HG02970 (cell line): Measurements from ENCODE around the gene KDM2B.
A peak's percentile ranks its signal among the peaks of the same experiment; 100 is the strongest.

ENCODE experiments used
- ATAC-seq: cut with Tn5 transposase; IDR thresholded peaks from one replicate; pipeline ENCODE4 v1.9.1; 2021; ENCODE audit warnings: mild to moderate bottlenecking, moderate library complexity, moderate number of reproducible peaks; ENCODE audit not compliant: unreplicated experiment, low FRiP score

KDM2B gene

DNA sequence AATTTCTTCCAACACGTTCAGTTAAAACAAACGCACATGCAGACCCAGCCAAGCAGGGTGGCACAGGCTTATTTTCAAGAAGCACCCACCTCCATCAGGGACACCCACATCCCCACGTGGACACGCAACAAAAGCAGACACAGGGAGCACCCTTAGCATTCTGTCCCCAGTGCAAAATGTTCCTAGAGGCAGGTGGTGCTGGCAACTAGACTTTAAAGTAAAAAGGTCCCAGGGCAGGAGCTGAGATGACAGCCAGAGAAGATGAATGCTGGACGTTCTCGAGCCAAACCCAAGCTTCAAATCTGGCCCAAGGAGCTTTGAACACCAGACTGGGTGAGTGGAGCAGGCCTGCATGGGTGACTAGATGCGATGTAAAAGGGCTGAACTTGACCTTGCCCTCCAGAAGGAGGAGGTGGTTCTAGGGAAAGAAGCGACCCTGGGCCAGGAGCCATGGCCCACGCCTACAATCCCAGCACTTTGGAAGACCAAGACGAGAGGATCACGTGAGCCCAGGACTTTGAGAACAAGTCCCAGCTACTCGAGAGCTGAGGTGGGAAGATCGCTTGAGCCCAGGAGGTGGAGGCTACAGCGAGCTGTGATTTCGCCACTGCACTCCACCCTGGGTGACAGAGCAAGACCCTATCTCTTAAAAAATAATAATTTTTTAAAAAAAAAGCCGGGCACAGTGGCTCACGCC lies 47.3 kb downstream of the KDM2B start:
- no peak for ATAC-seq

- no peak for ATAC-seq
These were observed 48.1 kb downstream of the KDM2B start for GRCh38 chr12:121532503-121533393.

DNA sequence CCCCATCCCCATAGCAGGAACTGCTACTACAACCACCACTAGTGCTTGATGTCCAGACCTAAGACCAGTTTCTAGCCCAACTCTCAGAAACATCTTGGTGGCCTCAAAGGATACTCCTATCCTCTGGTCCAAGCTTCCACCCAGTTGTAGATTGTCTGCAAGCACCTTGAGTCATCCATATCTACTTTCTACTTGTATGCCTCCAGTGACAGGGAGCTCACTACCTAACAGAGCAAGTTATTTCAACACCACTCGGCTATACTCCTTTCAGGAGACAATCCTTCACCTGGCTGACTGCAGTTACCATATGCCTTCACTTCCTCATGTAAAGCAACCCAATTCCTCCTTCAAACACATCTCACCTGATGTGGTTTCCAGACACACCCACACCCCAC lies 49.5 kb downstream of the KDM2B start:
- ATAC-seq: no peak

DNA sequence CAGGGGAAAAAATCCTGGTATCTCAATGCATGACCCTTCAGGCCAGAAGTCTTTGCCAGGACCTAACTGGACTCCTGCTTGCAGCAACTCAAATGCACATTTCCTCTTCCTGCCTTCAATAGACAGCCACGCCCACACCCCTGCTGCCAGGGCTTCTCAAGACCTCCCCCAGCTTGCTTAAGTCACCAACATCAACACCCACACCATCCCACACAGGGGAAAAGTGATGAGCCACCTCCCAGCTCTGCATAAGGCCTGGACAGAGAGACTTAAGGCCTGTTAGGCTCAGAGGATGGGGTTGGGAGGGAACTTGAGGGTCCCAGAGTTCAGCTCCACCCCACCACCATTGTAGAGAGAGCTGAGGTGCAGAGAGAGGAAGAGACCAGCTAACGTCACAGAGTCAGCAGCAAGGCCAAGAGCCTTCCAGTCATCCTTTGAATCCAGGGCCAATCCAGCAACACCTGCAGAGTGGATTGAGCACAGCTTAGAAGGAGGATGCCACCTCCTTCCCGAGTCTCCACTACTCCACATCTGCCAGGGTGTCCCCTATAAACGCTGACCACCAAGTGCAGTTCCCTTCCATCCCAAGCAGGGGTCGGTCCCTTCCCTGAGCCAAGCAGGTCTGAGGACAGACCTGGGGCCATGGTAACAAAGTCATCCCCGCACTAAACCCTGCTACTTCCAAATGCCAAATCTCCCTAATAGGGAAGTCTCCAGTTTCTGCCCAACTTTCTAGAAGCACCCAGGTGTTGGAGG lies 50.0 kb downstream of the KDM2B start:
- ATAC-seq: no peak

- ATAC-seq: no peak
These were observed 51.6 kb downstream of the KDM2B start for GRCh38 chr12:121529184-121529583.

- no peak for ATAC-seq
These were observed 55.4 kb downstream of the KDM2B start for GRCh38 chr12:121525411-121525810.

- ATAC-seq: no peak
These were observed 56.5 kb downstream of the KDM2B start for GRCh38 chr12:121524196-121524916.

DNA sequence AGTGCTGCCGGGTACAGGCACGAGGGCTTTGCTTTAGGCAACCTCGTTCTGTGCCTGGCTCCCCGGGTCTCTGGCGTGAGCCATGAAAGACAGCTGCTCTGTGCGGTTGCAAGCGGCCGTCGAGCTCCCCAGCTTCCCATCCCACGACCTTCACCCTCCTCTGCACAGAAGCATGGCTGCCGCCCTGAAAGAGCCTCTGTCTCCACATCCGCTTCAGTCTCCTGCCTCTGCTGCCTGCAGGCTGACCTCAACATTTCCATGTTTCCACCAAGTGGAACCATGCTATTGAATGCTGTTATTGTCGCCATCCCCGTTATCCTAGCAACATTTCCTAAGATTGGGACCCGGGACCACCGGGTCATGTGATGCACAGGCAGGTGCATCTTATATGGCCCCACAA lies 57.1 kb downstream of the KDM2B start:
- no peak for ATAC-seq

GRCh38 chr12:121522971-121523370 lies 57.9 kb downstream of the KDM2B start:
- ATAC-seq: no peak

DNA sequence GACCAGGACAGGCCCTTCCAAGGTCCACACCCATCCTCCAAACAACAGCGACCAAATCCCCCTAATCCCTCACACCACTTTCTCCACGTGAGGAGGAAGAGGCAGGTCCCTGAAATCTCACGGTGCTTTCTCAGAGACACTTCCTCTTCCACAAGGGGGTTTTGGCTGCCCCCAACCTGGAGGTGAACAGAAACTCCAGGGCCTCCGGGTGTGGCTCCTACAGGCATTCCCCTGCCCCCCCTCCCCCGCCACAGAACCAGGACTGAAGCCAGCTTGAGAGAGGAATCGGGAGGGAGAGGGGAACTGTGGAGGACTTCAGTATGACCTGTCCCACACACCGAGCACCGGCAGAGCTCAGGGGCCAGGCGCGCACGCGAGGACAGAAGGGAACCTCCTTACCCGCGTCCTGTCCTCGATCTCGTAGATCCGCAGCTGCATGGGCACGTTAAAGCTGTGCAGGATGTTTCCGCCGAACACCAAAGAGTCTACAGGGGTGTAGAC lies 60.2 kb downstream of the KDM2B start:
- no peak for ATAC-seq

DNA sequence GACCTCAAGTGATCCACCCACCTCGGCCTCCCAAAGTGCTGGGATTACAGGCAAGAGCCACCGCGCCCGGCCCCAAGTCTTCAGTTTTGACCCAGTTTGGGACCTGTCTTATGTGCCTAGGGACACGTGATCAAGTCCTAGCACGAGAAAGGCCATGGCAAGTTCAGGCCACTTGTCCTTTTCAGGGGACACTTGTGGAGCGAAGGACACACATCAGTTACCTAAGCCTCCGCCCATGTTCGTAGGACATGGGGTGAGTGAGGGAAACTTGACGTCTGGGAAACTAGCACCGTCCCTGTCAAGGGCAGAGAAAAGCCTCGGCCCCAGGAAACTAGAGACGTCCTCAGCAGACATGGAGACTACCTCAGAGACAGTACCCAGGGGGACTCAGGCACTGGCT lies 60.7 kb downstream of the KDM2B start:
- no peak for ATAC-seq

DNA sequence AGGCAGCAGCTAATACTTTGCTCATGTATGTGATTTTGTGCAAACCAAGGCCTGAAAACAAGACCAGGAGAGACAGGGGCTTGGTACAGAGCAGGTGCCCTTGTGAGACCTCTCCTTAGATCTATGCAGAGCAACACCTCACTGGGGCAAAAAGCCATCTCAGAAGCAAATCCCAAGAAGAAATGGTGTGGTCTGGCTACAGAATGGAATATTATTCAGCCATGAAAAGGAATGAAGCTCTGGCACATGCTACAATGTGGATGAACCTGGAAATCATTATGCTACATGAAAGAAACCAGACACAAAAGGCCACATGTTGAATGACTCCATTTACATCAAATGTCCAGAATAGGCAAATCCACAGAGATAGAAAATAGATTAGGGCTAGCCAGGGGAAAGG lies 61.6 kb downstream of the KDM2B start:
- ATAC-seq: no peak

GRCh38 chr12:121518656-121519055 lies 62.2 kb downstream of the KDM2B start:
- no peak for ATAC-seq

- ATAC-seq: no peak
These were observed 64.3 kb downstream of the KDM2B start for GRCh38 chr12:121516437-121517011.

- ATAC-seq: no peak
These were observed 65.2 kb downstream of the KDM2B start for GRCh38 chr12:121515615-121516014.

- peak; percentile 37 for ATAC-seq
These were observed 66.6 kb downstream of the KDM2B start for GRCh38 chr12:121514184-121514742.

GRCh38 chr12:121513464-121514183 lies 67.2 kb downstream of the KDM2B start:
- ATAC-seq: peak; percentile 51

GRCh38 chr12:121512561-121512960 lies 68.3 kb downstream of the KDM2B start:
- no peak for ATAC-seq

GRCh38 chr12:121511916-121512315 lies 68.9 kb downstream of the KDM2B start:
- no peak for ATAC-seq
